T-helper 2 cell (primary cell): ENCODE results near the gene RASGRP1.

ENCODE experiments used
- DNase-seq, 5 experiments: peaks; one replicate each; pipeline versions ENCODE4 v3.0.0 to v3.0.0-alpha.2; 2012 to 2022

Gene RASGRP1

DNA sequence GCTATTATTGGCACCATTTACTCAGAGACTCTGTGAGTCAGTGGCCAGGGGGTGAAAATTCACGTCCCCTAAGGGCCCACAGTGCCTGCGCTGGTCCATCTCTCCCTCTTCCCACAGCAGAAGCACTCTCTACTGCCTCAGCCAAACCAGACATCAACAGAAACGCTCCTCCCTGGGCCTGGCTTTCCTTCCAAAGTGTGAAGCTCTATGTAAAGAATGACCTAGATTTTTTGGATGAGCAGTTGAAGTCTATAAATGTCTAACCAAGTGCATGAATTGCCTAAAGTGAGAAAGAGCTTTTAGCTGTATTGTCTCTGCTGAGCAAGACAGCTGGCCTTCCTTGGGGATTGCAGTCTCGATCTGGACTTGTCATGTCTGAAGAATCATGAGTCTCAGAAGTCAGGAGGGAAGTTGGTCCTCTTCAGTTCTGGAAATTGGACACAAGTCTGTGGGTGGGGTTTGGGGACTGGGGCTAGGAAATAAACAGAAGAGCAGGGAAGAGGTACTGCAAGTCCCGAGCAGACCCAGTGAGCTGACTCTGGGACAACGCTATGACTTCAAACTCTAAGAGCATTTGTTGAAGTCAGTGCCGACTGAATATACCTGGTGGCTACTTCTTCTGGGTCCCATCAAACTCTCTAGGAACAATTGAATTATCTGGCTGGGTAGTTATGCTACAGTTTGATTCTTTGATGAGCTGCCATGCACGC is 29.0 kb downstream of the RASGRP1 start:
- DNase-seq, result no peak

DNA sequence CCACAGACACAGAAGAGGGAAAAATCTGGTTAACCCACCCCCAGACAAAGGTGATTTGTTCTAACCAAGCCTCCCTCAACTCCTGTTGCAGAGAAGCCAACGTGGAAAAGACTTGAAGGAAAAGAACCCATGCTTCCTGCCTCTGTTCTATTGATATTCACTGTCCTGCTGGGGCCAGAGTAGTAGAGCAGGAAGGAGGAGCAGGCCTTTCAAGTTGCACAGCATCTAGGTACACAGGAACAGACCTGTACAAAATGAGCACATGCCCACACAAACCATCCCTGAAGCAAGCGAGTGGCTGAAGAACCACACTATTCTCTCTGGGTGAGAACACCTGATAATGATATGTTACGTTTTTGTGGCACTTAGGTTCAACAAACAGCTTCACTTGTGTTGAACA is 29.9 kb downstream of the RASGRP1 start:
- DNase-seq, result no peak

DNA sequence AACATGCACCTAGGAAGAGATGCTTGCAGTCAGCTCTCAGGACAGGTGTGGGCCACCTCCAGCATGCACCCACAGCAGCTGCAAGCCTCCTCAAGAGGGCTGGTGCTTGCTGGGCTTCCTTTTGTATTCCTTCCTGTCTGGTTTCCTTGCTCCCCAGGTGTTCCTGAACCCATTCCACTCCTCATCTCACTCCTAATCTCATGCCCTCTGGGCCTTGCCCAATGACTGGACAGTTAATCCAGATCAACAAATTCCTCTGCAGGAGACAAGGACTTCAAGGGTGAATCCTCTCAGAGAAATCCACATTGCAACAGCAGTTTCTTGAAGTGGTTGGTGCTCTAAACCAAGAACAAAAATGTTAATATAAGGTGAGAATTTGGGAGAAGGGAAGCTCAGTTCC is 30.7 kb downstream of the RASGRP1 start:
- no peak for DNase-seq

DNA sequence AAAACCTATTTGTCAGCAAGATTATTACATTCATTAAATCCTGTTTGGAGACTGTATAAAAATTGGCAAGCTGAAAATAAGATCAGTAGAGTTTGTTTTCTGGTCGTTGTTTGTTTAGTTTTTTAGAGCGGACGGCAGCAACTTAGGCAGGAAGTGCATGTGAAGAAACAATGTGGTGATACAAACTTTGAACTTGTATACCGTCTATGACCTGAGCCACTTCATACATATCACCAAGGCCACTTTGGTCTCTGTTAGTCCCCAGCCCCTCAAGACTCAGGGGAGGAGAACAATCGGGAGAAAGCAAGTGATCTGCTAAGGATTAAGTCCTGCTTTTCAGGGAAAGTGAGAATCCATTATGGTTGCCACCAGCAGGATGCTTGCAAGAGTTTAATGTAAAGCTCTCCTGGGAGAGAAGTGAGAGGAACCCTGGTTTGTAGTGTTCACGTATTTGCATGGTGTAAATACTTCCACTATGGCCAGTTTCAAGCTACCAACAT is 31.1 kb downstream of the RASGRP1 start:
- DNase-seq, result no peak

DNA sequence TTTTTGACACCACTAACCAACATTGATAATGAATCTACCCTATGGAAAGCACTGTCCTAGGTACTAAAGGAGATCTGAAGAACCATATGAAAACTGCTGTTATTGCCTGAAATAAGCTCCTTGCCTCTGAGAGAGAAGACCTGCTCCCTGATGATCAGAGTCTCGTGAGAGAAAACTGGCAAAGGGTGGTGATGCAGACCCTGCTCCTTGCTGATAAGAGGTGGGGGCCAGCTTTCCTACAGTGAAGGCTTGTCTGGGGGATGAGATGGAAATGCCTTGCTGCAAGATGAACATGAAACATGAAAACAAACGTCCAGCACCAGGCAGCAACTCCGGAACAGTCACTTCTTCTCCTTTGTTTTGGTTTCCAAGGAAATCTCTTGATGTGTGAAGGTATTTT is 31.9 kb downstream of the RASGRP1 start:
- DNase-seq, result no peak

DNA sequence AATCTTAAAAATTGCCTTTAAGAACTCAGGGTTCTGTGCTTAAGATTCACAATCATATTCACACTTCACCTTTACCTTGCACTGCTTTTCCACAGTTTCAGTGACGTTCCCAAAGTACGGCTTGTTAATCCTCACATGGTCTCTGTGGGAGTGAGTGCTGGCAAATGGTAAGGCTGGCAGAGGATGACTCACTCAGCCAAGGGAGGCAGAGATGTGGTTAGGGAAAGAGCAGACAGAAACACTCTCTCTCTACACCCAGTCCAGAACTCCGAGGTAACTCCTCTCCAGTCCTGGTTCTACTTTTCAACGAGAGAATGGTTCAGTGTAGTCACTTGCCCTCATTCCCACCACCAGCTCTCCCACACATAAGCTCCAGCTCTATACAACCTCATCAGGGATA is 33.1 kb downstream of the RASGRP1 start:
- DNase-seq, result no peak

DNA sequence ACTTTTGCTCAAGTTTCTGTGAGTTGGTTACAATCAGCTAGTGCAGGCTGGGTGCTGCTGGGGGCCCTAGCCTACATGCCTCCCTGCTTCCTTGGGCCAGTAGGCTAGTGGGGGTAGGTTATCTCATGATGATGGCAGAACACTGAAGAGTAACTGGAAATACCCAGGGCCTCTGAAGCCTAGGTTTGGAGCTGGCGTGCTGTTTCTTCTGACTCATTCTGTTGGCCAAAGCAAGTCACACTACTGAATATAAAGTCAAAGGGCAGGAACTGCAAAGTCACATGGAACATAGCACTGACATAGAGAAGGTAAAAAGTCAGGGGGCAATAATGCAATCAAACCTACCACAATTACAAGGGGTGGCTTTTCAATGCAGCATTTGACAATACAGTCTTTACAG is 34.5 kb downstream of the RASGRP1 start:
- peak in 1 of 5 experiments; percentile 28 for DNase-seq

DNA sequence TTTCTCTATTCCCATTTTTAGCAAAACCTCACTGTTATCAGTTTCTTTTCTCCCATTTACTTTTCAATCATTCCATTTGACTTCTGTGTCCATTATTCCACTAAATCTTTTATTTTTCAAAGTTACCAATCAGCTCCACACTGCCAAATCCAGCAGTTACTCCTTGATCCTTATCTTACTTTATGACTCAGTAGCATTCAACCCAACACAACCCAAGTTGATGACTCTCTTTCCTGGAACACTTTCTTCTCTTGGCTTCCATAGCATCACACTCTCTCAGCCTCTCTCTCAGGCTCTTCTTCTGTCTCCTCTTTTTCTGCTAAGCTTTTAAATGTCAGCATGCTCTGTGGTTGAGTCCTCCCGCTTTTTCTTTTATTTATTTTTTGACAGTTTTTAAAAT is 36.3 kb downstream of the RASGRP1 start:
- DNase-seq, result no peak

DNA sequence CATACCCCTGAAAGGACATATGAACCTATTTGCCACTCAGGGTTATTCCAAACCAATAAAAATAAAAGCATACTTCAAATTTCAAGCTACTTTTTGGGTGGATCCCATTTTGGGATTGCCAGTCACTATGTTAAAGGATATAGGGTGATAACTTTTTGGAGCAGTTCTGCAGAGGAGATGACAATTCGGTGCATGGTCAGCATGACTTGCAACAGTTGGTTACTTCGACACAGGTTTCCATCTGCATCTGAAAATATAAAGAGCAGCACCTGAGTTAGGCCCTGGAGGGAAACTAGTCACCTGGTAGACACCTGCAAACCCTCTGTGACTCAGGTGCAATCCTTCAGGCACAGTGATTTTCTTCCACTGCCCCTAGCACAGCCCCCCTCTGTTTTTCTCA is 38.5 kb downstream of the RASGRP1 start:
- no peak for DNase-seq

DNA sequence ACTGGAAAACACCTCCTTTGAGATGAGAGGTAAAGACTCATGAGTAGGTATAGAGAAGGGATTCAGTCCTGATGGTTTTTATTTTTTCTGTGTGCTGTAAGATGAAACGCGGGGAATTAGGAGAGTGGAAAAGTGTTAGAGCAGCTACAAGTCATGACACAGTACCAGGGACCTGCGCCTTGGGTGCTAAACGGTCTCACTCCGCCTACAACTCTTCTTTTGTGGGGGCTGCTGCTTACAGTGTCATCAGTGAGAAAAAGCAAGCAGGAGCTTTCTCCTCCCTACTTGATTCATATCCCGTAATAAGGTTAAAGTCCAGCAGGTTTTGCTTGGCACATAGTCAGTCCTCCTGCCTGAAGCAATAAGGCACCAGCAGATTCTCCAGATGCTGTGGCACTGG is 39.1 kb downstream of the RASGRP1 start:
- DNase-seq, result no peak

DNA sequence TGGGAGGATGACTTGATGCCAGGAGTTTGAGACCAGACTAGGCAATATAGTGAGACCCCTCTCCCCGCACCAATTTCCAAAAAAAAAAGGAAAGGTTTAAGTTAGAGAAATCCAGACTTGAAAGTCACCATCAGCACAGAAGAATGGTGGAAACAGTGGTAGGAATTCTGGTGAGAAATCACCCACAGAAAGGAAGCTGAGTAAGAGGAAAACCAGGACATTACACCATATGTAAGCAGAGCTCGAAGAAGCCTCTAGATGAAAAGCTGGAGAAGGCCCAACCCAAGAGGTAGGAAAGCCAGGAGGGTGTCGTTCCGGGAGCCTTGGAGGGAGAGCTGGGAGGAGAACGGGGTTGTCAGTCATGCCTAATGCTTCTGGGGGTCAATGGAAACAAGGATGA is 40.5 kb downstream of the RASGRP1 start:
- no peak for DNase-seq

DNA sequence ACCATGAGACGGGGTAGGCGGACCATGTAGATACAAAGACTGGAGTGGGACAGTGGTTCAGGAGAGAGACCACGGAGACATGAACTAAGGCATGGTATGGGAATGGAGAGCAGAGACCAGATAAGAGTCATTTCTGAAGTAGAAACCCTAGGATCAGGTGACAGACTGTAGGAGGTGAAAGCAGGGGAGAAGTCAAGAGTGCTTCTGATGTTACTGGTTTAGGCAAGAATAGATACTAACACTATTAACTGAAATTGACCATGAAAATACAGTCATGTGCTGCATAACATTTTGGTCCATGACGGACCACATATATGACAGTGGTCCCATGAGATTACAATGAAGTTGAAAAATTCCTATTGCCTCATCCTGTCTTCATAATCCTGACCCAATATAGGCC is 41.7 kb downstream of the RASGRP1 start:
- DNase-seq, result no peak

DNA sequence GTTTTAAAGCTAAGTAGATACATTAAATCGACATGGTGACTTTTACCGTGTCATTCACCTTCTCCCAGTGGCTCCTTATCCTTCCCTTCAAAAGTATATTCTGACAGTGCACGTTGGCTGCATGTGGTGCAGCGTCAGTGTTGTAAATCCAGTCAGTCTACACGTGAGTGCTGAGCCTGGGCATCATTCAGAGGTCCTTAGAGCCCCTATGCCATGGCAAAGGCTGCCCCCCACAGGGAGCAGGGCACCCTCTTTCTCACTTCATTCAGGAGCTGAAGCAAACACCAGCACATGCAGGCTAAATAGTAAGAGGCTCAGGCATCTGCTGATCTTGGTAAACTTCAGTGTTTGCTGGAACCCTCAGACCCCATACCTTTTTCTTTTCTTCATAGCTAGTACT is 43.3 kb downstream of the RASGRP1 start:
- no peak for DNase-seq

DNA sequence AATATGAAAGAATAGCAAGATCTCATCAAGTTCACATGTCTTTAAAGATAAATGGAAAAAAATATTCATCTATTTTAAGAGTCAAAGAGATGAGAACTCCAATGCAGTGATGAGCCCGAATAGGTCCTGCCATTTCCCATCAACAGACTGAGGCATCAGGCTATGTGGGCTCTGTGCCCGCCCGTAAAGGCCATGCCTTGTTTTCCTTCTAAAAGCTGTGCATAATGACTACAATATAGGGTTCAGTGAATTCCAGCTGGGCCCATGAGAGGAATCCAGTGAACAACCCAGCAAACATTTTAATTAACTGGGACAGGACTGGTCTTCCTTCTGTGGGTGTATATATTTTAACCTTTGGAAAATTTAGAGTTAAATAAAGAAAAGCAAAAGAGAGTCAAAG is 44.6 kb downstream of the RASGRP1 start:
- DNase-seq, result no peak

DNA sequence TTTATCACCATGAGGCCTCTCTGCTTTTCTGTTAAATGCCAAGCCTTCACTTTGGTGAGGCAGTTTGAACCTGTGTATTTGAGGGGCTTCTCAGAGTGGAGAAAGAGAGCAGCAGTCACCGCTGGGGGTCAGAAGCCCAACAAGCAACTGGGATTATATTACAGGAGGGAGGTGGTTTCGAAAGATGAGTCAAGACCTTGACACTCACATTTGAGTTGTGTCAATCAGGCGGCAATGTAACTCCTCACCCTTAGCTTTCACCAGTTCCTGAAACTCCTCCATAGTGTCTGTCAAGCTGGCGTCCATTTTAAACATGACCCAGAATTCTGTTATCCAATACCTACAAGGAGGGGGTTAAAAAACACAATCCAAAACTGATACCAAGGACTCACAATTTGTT is 46.5 kb downstream of the RASGRP1 start:
- no peak for DNase-seq

DNA sequence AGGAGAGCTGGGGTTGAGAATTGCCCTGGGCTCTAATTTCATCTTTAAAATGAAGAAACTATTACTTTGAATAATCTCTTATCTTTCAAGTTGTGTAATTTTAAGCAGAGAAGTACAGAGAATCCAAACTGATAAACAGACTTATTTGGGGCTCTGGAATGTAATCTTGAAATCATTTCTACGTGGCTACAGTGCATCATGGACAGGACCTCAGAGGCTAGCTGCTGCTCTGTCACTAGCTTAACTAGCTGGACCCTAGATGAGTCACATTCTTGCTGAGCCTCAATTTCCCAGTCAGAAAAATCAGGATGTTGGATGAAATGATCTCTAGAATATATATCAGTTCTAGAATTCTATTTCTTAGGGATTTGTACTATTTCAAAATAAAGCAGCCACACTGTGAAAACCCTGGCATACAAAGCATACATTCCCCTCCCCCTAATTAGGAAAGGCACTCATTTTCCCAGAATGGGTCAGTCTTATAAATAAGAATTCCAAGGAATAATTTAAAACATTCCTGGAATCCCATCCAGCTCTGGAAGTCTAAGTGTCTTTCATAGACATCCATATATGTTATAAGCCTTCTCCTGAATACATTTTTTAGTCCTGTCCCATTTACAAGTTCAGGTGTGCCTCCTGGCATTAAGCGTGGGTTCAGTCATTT is 47.2 kb downstream of the RASGRP1 start:
- DNase-seq, result no peak

DNA sequence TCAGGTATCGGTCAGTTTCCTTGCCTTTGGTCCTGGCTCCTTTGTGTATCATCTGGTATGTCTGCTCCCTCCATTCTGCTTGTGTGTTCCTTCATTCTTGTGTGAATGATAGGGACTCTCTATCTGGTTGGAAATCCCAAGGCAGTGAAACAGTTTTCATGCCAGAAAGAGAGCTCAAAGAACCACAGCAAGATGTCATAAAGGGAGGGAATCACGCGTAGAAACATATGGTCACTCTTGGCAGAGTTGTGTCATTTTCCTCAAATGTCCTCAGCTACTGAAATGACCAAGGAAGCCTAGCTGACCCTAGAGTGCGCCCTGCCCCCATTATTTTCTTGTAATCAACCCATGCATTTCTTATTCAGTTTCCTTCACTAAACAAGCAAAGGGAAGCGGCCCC is 48.0 kb downstream of the RASGRP1 start:
- no peak for DNase-seq

DNA sequence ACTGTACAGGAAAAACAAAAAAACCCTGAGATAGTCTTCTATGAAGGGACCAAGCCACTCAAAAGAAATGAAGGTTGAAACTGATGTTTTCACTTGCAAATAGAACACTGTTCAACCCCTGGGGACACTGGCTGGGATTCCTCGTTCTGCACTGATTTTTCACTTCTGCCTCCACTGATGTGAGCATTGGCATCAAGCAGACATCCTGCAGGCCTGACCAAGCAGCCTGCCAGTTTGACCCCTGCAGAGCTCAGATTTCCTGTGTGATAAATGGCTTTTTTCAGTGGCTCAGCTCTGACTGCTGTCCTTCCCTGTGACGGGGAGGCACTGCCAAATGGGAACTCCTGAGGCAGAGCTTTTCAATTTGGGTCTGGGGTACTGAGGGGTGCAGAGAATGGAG is 50.0 kb downstream of the RASGRP1 start:
- no peak for DNase-seq

DNA sequence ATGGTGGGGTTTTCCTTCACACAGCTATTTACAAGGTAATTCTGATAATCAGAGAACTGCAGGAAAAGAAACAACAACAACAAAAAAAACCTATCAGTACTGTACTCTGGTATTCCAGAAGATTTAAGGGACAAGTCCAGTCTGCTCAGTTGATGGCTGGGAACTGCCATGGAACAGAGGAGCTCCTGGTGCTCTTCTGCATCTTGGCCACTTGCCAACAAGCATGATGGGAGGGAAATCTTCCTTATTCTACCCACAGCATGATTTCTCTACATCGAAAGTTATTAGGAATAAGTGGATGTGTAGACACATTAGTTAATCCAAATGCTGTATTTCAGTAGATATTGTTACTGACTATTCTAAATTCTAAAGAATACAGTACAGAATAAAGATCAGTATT is 51.7 kb downstream of the RASGRP1 start:
- DNase-seq, result no peak

DNA sequence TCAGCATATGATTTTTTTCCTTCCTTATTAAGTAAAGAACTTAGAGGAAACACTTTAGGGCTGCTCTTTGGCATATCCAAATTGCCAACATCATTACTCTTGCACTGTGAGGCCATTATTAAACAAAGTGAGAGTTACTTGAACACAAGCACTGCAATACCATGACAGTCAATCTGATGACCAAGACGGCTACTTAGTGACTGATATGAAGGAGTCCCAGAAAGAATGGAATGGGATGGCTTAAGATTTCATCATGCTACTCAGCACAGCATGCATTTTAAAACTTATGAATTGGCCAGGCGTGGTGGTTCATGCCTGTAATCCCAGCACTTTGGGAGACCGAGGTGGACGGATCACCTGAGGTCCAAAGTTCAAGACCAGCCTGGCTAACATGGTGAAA is 55.5 kb downstream of the RASGRP1 start:
- no peak for DNase-seq

DNA sequence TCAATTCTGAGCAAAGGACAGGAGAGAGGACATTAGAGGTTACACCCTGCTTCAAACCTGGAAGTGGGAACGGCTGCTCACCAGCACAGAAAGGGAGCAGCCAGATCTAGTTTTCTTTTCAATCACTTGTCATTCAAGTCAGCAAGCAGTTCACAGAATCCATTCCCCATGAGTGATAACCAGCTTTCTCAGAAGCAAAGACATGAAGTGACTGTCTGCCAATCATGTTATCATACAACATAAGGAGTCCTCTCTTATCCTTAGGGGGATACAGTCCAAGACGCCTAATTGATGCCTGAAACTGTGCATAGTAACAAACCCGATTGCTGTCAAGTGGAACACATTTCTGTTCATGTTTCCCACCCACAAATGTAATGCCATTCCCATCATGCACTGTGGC is 56.0 kb downstream of the RASGRP1 start:
- peak in 1 of 5 experiments; percentile 26 for DNase-seq

DNA sequence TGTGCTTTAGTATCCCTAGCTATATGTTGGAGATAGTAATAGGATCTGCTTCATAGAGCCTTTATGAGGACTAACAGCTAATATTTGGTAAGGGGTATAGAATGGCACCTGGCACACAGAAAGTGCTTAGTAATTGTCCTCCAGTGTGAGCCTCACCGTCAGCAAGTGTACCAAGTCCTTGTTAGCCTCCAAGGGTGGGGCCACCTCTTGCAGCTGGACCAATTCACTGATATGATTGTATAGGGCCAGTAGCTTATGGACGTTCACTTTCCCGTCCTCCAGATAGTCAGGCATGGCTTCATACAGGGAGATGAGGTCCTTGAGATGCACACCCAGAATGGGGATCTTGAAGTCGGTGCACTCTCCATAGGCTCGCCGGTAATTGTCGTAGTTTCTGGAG is 57.0 kb downstream of the RASGRP1 start:
- DNase-seq, result no peak

DNA sequence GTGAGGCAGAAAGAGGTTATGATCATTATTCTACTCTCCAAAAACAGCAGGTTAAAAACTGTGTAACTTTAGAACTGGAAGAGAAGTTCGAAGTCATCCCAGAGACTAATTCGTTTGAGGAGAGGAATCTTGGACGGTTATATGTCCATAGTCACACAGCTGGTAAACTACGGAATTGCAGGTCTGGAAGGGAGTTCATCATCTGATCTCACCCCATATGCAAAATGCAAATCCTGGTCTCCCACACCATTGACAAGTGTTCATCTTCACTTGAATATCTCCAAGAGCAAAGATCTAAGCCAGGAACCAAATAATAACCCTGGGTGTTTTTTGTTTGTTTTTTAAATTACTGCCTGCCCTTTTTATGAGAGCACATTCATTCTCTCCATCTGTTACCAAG is 57.6 kb downstream of the RASGRP1 start:
- DNase-seq, result no peak

DNA sequence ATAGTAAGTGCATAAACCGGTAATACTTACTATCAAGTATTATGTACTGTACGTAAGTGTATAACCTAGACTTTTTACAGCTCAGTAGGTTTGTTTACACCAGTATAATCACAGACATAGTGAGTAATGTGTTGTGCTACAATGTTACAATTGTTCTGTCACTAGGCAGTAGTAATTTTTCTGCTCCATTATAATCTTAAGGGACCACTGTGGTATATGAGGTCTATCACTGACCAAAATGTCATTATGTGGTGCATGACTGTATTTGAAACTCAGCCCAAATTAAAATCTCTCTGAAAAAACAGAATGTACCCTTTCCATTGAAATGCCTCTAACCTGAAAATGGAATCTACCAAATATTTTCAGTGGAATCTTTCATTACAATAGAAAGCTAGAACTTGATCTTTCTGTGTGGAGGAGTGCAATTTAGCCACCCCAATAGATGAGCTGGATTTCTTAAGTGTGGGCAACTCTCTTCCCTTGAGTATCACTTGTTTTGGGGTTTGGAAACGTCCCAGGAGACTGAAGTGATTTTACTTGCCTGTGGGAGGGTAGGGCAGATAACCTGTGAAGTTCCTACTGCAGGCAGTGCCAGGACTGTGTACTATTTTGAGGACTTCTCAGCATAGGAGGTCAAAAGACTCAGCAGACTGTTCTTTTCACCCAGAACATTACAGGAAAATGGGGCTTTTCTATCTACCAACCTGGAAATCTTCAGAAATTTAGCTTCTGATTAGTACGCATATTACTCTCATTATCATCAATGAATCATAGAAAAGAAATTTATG is 59.7 kb downstream of the RASGRP1 start:
- DNase-seq, result no peak
